Spleen (tissue), 11 donors: Measurements from ENCODE around the gene ABCA6. TPM values are rescaled to one million over a fixed set of nuclear protein-coding genes. Genes with fewer than 3 reads are reported as not detected.
"Not testable (repeated sequence)": the region's sequence is repeated elsewhere in the genome, so short reads cannot be mapped to it uniquely, and the experiment has no call there.

ENCODE experiments used
- DNase-seq: peaks from one replicate; pipeline ENCODE4 v3.0.0-alpha.2; 2020
- H3K27ac ChIP-seq, 8 donors: fragments of 200-600 bp; sonication (generic) in 7 of 8; 1 replicate in 4 of 8; 2 replicates in 4 of 8; pipeline versions ENCODE4 v1.5.0 to v1.8.0; 2016 to 2021; ENCODE audit warnings: inconsistent platforms in 4 of 8, mild to moderate bottlenecking in 4 of 8, moderate library complexity in 1 of 8
- H3K27me3 ChIP-seq, 7 donors: fragments of 200-600 bp; sonication (generic) in 6 of 7; replicated peaks in 1 of 7; 1 replicate in 4 of 7; 2 replicates in 3 of 7; pipeline versions ENCODE4 v1.5.0 to v1.8.0; 2016 to 2021; ENCODE audit warnings: inconsistent platforms in 3 of 7, mild to moderate bottlenecking in 1 of 7
- H3K36me3 ChIP-seq, 6 donors: fragments of 200-600 bp; sonication (generic) in 5 of 6; 1 replicate in 4 of 6; 2 replicates in 2 of 6; pipeline versions ENCODE4 v1.5.0 to v1.8.0; 2016 to 2021; ENCODE audit warnings: inconsistent platforms in 2 of 6
- H3K4me1 ChIP-seq, 6 donors: fragments of 200-600 bp; sonication (generic) in 5 of 6; 1 replicate in 3 of 6; 2 replicates in 3 of 6; pipeline versions ENCODE4 v1.5.0 to v1.8.0; 2016 to 2021; ENCODE audit warnings: inconsistent platforms in 3 of 6
- H3K4me3 ChIP-seq, 8 donors: fragments of 200-600 bp; sonication (generic) in 7 of 8; 1 replicate in 4 of 8; 2 replicates in 4 of 8; pipeline versions ENCODE4 v1.5.0 to v1.8.0; 2016 to 2021; ENCODE audit warnings: inconsistent platforms in 4 of 8, mild to moderate bottlenecking in 4 of 8, moderate library complexity in 2 of 8
- H3K9me3 ChIP-seq, 8 donors: fragments of 200-600 bp; sonication (generic) in 7 of 8; 1 replicate in 4 of 8; 2 replicates in 4 of 8; pipeline versions ENCODE4 v1.5.0 to v1.8.0; 2016 to 2021; ENCODE audit warnings: inconsistent platforms in 4 of 8
- CTCF ChIP-seq, 11 experiments: fragments of 200-600 bp in 7 of 11; fragments of 450-650 bp in 4 of 11; sonication (generic) in 4 of 11; IDR thresholded peaks in 8 of 11; conservative IDR thresholded peaks in 3 of 11; 1 replicate in 7 of 11; 2 replicates in 4 of 11; pipeline versions ENCODE4 v1.4.0 to v1.8.0; 2016 to 2021; ENCODE audit warnings: antibody characterized with exemption in 11 of 11, inconsistent platforms in 4 of 11, mild to moderate bottlenecking in 1 of 11
- POLR2A ChIP-seq, 3 donors: fragments of 450-650 bp; IDR thresholded peaks; one replicate each; pipeline ENCODE4 v1.5.1; 2017; ENCODE audit warnings: antibody characterized with exemption in 3 of 3, mild to moderate bottlenecking in 1 of 3
- POLR2AphosphoS5 ChIP-seq, 3 donors: sonication (generic); formaldehyde crosslinking; IDR thresholded peaks; one replicate each; pipeline ENCODE4 v1.5.1; 2017; ENCODE audit warnings: antibody characterized with exemption in 3 of 3
- WGBS, 5 donors: extraction: QIAGEN DNeasy Blood & Tissue Kit in 3 of 5; methylation state at CpG; one replicate each; pipeline versions ENCODE4 v1.1.5 to v1.1.7; 2013 to 2018; 5-methylcytosine and 5-hydroxymethylcytosine counted together
- intact Hi-C: fragments of 100-400 bp; cut with DNase I; formaldehyde crosslinking; loops from one replicate; pipeline ENCODE4 v1.15.0; 2023; ENCODE audit warnings: low total_unique reads
- polyA plus RNA-seq, 3 donors: library from polyadenylated mRNA; stranded (reverse); fragments of 200-250 nt; gene quantifications; one replicate each; pipeline ENCODE4 v1.2.1, GENCODE V29; 2013
- total RNA-seq, 7 donors: library from RNA; depleted of rRNA in 3 of 7; stranded (reverse); fragments of >200 nt in 3 of 7; fragmentation: NEBNext Ultra II Directional in 4 of 7; extraction: Animal tissue kit (Norgen Biotek cat#: 25700) in 4 of 7; gene quantifications; one replicate each; pipeline versions ENCODE4 v1.1.0 to v1.2.1, GENCODE V29; 2016 to 2021
- donor health status: healthy with polysubstance abuse.
- donor health status: DM: no; HTN: no; CAD: no; lungs with moderate emphysema.
- donor health status: DM: no; HTN: no; CAD: no.
- donor health status: Bipolar disorder and iron deficiency.
- donor health status: healthy.
- donor health status: DM: no; HTN: no; CAD: no.
- donor health status: DM: yes; HTN: yes; CAD: no.

The ABCA6 gene
- total and polyA plus RNA-seq, 10 donors = 2.3 to 23.2 (median 9.6) TPM

GRCh38 chr17:69070378-69071232, 71.1 kb downstream of the ABCA6 start:
- H3K27me3 ChIP-seq, H3K4me3 ChIP-seq, DNase-seq, H3K36me3 ChIP-seq, intact Hi-C loops: not testable (repeated sequence)
- Histone ChIP-seq H3K4me1 (peaks cover 0 to 25% (median 6%) of the 10 kb centered on the region in 6 donors), H3K27ac (peak overlapping the region in 1 of 8 donors; percentile 0), H3K9me3 (peaks cover 0 to 21% (median 14%) of the 10 kb centered on the region in 8 donors)
- 58 to 63% (median 61%) methylated on average over 9 to 12 of the region's 12 CpGs for WGBS, 5 donors

- H3K4me3 ChIP-seq = no peak overlapping the region
- TF ChIP-seq CTCF (IDR thresholded peaks at IDR 0.05 in 8 of 11, conservative IDR thresholded peaks at IDR 0.05 in 3 of 11) (no peak), POLR2A (IDR thresholded peaks at IDR 0.05) (no peak), POLR2AphosphoS5 (IDR thresholded peaks at IDR 0.05) (no peak)
- intact Hi-C loops = no loop called here
Measured at GRCh38 chr17:69069226-69069750, 72.4 kb downstream of the ABCA6 start.

GRCh38 chr17:69067274-69068047, 74.2 kb downstream of the ABCA6 start:
- Histone ChIP-seq H3K27me3 (no peaks in the 10 kb centered on the region), H3K27ac (no peak overlapping the region), H3K9me3 (no peaks in the 10 kb centered on the region), H3K36me3 (no peaks in the 10 kb centered on the region), H3K4me1 (peaks cover 0 to 25% (median 6%) of the 10 kb centered on the region in 6 donors), H3K4me3 (no peak overlapping the region)
- intact Hi-C loops = no loop called here
- WGBS, 5 donors = 87 to 96% (median 93%) methylated on average over 4 of the region's 4 CpGs
- no peak for DNase-seq
- TF ChIP-seq POLR2AphosphoS5 (IDR thresholded peaks at IDR 0.05) (no peak), CTCF (IDR thresholded peaks at IDR 0.05 in 8 of 11, conservative IDR thresholded peaks at IDR 0.05 in 3 of 11) (no peak), POLR2A (IDR thresholded peaks at IDR 0.05) (no peak)

More at GRCh38 chr17:69069226-69069750, 72.4 kb downstream of the ABCA6 start:
- peaks cover 0 to 10% (median 8%) of the 10 kb centered on the region in 8 donors for H3K9me3 ChIP-seq
- 93 to 98% (median 96%) methylated on average over 5 of the region's 5 CpGs for WGBS, 5 donors
- H3K27ac ChIP-seq = no peak overlapping the region
- H3K4me1 ChIP-seq = peaks cover 0 to 25% (median 6%) of the 10 kb centered on the region in 6 donors
- no peak for DNase-seq
- no peaks in the 10 kb centered on the region for H3K27me3 ChIP-seq
- no peaks in the 10 kb centered on the region for H3K36me3 ChIP-seq

- intact Hi-C loops = no loop called here
- no peaks in the 10 kb centered on the region for H3K27me3 ChIP-seq
- H3K36me3 ChIP-seq = no peaks in the 10 kb centered on the region
- no peak overlapping the region for H3K4me3 ChIP-seq
- WGBS, 5 donors = 29 to 47% (median 30%) methylated on average over 7 of the region's 7 CpGs
- H3K9me3 ChIP-seq = no peaks in the 10 kb centered on the region
- no peak for DNase-seq
- no peak for TF ChIP-seq POLR2AphosphoS5 (IDR thresholded peaks at IDR 0.05)
- no peak for TF ChIP-seq CTCF (IDR thresholded peaks at IDR 0.05 in 8 of 11, conservative IDR thresholded peaks at IDR 0.05 in 3 of 11)
- no peak for TF ChIP-seq POLR2A (IDR thresholded peaks at IDR 0.05)
- peaks cover 0 to 25% (median 6%) of the 10 kb centered on the region in 6 donors for H3K4me1 ChIP-seq
- peak overlapping the region in 1 of 8 donors; percentile 8 for H3K27ac ChIP-seq
Measured at GRCh38 chr17:69066482-69066881, 75.2 kb downstream of the ABCA6 start.
